VCaP (cell line): ENCODE data around the gene SIK3.

Source experiments
- H3K27ac ChIP-seq: fragments of 450-650 bp; 2 replicates; pipeline ENCODE4 v1.5.1; 2017
- CTCF ChIP-seq: fragments of 450-650 bp; conservative IDR thresholded peaks from 2 replicates; pipeline ENCODE4 v1.5.1; 2017; ENCODE audit warnings: mild to moderate bottlenecking, moderate library complexity

SIK3 gene

GRCh38 chr11:117017456-117017855 is 80.8 kb downstream of the SIK3 start:
- no peak for TF ChIP-seq CTCF
- H3K27ac ChIP-seq: no peak overlapping the region

- no peak for TF ChIP-seq CTCF
- H3K27ac ChIP-seq: no peak overlapping the region
These were observed 81.5 kb downstream of the SIK3 start for GRCh38 chr11:117016747-117017146.

GRCh38 chr11:117016246-117016645 is 82.0 kb downstream of the SIK3 start:
- no peak overlapping the region for H3K27ac ChIP-seq
- TF ChIP-seq CTCF: no peak

GRCh38 chr11:117011541-117011898 is 86.7 kb downstream of the SIK3 start:
- H3K27ac ChIP-seq: no peak overlapping the region
- TF ChIP-seq CTCF: no peak

- no peak for TF ChIP-seq CTCF
- no peak overlapping the region for H3K27ac ChIP-seq
These were observed 87.3 kb downstream of the SIK3 start for GRCh38 chr11:117010808-117011540.

GRCh38 chr11:117009905-117010605 is 88.2 kb downstream of the SIK3 start:
- no peak overlapping the region for H3K27ac ChIP-seq
- no peak for TF ChIP-seq CTCF

- no peak overlapping the region for H3K27ac ChIP-seq
- TF ChIP-seq CTCF: no peak
These were observed 92.5 kb downstream of the SIK3 start for GRCh38 chr11:117005758-117006157.
